NCI-H2081 (cell line): ENCODE measurements around the gene SYT8.
A peak's percentile ranks its signal among the peaks of the same experiment; 100 is the strongest.

Experiments used
- DNase-seq, 2 experiments: peaks; one replicate each; lab custom pipeline; 2025; lab: John Stamatoyannopoulos, UW

The SYT8 gene

DNA sequence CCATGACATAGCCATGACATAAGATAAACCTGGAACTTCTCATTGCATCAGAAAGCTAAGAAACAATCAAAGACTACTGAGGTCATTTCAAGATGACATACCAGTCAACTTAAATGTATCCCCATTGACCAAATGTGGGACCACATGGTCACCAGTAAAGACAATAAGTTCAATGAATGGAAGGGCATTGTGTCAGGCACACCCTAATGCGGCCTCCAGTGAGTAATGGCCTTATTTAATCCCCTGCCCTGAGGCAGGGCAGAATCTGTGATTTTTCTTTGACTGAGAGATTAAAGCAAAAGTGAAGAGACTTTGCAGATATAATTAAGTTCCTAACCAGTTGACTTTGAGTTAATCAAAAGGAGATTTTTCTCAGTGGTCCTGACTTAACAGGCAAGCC, 17.3 kb upstream of the SYT8 start:
- no peak for DNase-seq

DNA sequence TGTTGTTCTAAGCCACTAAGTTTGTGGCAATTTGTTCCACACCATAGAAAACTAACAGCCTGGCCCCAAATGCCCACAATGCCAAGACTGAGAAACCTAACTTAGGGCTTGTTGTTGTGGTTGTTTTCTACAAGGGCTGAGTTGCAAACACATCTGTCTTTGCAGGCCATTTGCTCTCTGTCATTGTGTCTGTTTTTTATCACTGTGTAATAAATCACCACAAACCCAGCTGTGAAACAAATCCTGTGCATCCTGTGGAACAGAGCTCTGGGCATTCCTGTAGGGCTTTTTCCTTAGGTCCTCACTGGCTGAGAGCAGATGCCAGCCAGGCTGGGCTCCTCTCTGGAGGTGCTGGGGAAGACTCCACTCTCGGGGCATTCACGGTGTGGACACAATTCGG, 15.7 kb upstream of the SYT8 start:
- no peak for DNase-seq

DNA sequence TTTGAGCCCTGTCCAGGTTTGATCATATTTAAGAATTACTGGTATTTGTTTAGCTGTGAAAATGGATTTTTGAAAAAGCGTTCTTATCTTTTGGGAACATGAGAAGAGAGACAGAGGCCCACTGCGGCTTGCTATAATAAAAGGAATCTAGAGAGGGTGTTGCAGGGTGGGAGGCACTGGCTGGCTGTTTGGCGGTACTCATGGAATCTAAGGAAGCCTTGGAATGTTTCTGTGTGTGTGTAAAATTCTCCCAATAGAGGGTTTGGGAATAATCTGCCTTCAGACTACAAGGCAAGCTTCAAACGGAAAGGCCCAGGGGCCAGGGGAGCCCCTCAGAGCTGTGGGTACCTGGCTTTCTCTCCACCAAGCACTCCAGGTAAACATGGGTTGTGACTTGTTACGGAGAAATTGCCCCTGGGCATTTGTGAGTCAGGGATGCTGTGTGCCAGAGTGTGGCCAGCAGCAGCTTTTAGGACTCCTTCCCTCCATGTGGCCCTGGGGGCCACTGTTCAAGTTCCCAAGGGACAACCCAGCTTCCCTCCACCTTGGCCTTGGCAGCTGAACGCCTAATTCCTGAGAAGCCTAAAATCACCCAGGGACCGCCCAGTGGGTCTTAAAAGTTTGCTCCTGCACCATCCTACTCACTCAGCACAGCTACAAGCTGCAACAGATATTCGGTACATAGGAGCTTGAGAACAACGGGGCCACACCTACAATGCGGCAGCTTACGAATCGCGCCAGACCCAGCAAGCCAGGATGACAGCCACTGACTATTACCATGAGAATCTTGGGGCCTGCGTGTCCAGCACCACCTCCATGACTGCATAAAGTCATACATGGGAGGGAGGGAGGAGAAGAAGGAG, 14.1 kb upstream of the SYT8 start:
- DNase-seq: no peak

DNA sequence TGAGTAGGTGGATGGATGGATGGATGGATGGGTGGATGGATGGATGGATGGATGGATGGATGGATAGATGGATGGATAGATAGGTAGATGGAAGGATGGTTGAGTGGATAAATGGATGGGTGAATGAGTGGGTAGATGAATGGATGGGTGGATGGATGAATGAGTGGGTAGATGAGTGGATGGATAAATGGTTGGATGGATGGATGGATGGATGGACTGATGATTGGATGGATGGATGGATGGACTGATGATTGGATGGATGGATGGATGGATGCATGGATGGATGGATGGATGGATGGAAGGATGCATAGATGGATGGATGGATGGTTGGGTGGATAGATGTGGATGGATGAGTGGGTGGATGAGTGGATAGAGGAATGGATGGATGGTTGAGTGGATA, 13.2 kb upstream of the SYT8 start:
- DNase-seq: no peak

DNA sequence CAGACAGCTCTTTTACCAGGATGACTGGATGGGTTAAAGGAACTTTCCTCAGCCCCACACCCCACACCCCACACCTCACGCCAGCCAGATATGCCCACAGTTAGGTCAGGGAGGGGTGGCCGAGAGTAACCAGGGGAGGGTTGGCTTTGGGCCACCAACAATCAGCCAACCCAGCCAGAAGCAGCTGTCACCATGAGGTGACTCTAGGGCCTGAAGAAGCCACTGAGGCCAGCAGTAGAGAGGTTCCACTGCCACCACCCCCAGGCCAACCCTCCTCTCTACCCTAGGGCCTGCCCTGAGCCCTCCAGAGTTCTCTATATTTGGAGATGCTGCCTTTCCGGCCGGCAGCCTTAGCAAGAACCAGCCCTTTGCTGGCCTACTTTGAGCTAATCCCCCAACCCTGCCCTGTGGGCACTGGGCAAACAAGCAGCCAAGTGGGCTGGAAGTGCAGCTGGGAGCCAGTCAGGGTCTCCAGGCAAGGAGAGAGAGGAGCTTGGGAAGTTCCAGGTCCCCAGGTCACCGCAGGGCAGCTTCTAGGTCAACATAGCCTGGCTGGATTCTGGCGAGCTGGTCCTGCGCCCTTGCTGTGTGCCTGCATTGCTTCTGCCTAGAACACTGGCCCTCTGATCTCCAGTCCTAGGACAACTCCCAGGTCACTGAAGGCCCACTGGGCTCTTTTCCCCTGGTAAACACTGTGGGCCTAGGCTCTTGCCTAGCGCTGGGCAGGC, 12.0 kb upstream of the SYT8 start:
- DNase-seq: no peak

DNA sequence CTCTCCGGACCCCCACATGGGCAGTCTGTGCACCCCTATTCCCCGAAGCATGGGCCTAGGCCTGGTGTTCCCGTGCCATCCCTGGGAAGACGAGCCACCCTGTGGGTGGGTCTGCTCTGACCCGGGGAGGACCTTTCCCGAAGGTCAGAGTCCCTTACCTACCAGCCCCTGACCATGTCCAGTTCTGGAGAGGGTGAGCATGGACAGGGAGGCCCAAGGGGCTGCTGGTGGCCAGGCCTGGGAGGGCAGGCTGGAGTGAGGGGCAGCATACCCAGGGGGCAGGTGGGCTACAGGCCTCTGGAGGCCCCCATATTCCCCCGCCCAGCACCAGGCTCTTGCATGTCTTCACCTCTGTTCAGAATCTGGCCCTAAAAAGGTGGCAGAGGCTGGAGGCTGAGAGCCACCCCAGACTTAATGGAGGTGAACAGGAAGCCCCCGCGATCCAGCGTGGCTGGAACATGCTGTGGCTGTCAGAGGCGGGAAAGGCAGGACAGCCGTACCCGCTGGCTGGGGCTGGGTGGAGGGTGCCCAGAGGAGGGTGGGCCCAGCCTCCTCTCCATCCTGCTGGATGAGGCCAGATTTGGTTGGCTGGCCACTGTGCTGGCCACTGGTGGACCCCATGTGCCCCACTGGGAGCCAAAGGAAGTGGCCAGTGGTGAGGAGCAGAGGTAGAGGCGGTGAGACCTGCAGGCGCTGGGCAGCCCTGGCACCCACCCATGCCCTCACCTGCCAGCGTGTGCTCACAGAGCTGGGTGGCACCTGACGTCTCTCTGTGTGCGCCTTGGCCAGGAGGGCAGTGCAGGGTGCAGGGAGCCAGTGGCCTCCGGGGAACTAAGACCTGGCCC, 11.2 kb upstream of the SYT8 start:
- no peak for DNase-seq

DNA sequence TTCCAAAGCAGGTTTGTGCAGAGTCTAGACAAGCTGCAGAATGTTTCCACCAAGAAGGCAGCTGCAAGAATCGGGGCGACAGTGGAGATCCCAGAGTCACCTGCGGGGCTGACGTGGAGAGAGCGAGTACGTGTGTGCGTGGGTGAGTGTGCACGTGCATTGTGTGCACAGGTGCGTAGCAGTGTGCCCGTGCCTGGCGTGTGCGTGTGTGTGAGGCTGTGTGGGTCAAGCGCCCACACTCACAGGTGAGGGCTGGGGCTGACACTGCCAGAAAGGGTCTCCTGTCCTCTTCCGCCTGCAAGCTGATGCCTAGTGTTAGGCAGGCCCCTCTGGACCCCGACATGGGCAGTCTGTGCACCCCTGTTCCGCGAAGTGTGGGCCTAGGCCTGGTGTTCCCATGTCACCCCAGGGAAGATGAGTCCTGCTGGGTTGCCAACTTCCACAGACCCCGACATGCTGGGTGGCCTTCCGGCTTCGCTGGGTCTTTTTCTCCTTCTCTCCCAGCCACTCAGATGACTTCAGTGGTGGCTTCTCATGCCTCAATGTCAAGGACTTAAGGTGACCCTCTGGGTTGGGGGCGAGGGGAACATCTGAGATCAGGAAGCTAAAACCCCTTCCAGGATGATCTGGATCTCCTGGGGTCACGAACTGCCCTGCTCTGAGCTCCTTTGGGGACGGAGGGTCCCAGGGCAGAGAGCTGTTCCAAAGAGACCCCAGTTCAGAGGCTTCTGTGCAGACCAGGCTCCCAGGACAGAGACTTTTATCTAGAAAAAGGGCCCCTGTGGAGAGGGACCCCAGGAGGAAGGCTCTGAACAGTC, 10.4 kb upstream of the SYT8 start:
- DNase-seq: no peak

DNA sequence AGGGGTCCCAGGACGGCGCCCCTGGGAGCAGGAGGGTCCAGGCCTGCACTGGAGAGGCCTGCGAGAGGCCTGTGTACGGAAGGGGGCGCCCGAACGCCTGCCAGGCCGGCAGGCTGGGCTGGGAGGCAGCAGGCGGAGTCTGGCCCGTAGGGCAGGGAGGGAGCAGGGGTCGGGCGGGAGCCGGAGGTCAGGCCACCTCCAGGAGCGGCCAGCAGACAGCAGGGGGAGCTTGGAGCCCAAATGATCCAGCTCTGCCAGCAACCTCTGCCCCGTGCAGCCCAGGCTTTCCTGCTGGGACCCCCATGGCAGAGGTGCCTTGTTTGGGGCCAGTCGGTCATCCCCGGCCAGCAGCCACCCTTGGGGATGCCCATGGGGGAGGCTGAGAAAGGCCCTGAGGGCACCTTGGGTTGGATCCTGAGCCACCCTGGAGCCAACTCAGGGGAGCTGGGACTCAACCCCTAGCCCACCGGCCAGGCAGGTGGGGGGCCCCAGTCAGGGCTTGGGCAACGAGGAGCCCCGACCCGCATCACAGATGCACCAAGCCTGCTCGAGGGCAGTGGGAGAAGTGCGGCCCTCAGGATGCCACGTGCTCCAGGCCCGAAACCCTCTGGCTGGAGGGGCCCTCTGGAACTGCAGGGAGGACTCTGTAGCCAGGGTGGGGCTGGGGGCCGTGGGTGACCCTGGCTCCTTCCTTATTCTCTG, 9.6 kb upstream of the SYT8 start:
- DNase-seq: no peak

DNA sequence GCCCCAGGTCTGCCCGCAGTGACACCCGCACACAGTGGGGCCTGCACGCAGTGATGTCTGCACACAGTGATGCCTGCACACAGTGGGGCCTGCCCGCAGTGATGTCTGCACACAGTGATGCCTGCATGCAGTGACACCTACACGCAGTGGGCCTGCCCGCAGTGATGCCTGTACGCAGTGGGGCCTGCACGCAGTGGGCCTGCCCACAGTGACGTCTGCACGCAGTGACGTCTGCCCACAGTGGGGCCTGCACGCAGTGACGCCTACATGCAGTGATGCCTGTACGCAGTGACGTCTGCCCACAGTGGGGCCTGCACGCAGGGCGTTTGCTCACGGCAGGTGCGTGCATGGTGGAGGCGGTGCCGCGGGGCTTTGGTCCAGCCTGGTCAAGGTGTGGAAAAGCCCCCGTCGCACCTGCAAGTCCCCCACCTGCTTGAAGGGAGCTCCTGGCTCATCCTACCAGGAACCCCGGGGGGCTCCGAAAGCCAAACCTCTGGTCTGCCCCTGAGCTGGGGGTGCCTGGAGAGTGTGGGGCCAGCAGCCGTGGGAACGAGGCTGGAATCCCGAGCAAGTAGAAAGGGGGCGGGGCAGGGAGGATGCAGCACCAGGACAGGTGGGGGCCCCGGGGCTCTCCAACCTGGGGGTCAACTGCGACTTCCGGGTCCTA, 8.9 kb upstream of the SYT8 start:
- no peak for DNase-seq

DNA sequence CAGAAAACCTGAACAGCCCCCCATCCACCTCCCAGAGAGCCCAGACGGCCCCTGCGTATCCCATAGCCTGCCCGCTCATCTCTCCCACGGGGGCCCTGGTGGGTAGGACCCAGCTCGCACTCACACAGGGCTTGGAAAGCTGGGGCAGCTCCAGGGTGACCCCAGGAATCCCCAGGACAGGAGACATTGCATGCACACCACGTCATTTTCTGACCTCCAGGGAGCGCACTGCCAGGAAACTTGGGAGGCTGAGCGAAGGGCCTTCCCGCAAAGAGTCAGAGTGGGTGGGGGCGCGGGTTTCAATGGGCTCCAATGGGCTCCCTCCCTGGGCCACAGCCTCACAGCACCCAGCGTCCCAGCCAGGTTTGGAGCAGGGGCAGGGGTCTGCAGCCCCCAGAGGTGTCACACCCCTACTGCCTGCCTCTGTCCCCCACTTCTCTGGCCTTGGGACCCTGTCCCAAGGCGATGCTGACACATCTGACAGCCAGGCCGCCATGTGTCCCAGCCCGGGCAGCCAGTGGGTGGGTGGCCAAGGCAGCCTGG, 8.2 kb upstream of the SYT8 start:
- no peak for DNase-seq

DNA sequence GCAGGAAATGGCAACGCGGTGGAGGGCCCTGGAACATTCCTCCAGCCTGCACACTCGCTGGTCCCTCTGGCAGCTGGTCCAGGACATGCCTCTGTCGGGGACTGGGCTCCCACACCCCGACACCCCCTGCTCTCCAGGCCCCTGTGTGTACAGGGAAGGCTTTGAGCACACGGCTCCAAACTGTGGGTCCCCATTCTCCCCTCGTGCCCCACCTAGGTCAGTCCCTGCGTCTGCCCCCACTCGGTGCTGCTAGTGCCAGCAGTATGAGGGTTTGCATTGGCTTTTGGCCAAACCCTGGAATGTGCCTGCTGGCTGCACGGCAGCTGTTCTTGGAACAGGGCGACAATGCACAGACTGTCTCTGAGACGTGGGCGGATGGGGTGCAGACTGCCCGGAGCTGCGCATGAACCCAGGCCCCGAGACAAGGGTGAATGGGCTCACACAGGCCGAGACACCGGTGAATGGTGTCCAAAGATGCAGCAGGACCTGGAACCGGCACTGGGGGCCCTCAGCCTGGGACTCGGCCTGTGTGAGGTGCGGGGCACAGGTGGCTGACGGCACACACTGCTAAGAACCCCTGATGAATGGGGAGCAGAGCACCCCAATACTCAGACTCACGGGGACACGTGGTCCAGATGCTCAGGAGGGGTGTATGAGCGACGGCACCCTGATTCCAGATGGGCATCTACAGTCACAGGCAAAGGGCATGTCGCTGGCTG, 7.5 kb upstream of the SYT8 start:
- DNase-seq: peak; percentile 64 to 73

DNA sequence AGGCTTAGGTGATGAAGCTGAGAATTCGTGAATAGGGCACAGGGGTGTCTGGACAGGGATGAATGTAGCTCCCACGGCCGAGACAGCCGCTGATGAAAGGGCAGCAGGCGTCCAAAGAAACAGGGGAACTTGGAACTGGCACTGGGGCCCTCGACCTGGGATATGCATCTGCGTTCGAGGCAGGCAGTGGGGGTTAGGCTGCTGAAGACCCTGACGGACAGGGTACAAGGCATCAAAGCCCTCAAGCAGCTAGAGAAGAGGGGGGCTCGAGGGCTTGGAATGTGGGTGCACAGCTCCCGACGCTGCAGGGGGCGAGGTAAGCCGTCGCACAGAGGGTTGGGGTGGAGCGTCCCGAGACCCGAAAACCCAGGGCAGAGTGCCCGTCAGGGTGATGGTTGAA, 6.9 kb upstream of the SYT8 start:
- no peak for DNase-seq

DNA sequence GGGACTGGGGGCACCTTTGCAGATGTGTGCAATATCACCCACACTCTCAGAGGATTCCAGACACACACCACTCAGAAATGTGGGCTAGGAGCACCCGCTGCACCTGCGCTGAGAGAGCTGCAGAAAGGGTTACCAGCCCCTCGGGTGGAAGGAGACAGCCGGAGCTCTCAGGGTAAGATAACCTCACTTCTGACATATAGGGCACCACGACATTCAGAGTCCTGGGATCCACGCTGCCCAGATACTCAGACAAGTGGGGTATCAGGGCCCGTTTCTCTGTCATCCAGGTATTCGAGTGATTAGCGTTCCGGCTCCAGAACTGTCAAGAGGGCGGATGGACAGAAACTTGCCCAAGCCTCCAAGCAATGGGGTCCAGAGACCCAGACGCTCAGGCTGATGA, 6.2 kb upstream of the SYT8 start:
- DNase-seq: no peak

DNA sequence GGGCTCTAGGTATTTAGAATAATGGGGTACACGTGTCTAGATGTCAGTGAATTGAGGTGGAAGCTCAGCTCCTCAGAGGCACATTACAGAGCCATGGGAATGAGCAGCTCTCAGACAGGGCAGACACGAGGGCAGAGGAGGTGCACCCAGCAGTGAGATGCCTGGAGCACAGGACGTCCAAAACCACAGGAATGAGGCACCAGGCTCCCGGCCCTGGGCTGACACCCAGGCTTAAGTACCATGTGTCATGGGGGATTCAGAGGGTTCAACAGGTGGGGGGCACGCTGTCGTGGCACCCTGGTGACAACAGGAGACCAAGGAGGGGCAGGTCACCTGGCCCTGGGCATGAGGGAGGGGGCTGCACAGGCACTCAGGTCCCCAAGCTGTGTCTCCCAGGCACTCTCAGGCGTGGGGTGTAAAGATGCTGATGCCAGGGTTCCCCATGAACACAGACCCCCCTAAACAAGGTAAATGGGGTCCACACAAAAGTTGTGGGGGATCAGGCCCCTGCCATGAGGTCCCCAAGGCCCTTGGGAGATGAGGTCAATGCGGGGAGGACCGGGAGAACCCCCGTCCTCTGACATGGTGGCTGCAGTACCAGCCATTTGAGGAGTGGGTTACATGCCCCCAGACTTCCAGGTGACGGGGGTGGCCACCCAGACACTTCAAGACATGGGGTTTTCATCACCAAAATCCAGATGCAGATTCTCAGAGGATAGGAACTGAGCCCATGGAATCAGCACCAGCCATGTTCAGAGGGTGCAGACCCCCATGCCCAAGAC, 5.6 kb upstream of the SYT8 start:
- no peak for DNase-seq

DNA sequence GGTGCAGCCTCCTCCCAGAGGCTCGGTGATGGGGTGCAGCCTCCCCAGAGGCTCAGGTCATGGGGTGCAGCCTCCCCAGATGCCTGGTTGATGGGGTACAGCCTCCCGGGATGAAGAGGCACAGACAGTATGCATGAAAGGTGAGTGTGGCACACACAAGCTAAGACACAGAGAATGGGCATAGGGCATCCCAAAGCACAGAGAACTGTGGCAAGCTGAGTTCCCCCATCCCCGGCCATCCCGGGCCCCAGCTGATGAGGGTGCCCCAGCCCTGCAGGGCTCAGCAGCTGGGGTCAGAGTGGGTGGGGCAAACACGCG, 4.8 kb upstream of the SYT8 start:
- DNase-seq: no peak

DNA sequence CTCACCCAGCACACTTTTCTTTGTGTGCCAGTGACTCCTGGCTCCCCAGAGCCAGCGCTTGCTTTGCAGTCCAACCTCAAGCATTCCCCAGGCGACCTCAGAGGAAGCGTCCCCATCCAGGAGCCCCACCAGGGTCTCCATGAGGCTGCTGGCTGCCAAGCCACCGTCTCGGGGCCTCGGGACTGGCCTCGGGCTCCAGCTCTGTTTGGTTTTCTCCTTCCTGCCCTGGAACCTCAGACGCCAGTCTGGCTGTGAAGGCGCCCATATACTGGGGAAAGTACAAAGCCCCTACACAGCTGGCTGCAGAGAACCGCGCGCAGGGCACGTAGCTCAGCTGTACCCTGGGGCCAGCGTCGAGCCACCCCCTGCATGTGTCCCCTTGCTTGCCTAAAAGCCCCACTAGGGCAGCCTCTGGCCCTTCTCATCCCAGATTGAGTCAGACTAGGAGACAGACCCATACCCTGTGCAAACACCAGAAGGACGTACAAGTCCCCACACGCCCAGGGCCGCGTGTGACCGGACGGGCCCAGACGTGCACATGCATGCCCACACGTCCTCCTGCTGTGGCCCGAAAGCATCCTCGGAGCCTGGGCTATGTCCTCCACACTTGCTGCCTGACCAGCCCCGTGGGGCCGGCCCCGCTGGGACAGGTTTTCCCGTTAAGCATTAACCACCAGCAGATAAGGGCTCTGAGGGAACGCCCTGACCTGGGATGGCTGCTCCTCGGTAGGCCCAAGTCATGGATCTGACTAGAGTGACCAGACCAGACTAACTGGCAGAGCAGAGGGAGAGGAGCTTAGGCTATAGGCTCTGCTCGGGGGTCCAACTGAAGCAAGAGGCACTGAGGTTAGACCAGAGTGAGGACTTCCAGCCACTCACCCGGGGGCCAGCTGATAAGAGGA, 4.2 kb upstream of the SYT8 start:
- DNase-seq: no peak

DNA sequence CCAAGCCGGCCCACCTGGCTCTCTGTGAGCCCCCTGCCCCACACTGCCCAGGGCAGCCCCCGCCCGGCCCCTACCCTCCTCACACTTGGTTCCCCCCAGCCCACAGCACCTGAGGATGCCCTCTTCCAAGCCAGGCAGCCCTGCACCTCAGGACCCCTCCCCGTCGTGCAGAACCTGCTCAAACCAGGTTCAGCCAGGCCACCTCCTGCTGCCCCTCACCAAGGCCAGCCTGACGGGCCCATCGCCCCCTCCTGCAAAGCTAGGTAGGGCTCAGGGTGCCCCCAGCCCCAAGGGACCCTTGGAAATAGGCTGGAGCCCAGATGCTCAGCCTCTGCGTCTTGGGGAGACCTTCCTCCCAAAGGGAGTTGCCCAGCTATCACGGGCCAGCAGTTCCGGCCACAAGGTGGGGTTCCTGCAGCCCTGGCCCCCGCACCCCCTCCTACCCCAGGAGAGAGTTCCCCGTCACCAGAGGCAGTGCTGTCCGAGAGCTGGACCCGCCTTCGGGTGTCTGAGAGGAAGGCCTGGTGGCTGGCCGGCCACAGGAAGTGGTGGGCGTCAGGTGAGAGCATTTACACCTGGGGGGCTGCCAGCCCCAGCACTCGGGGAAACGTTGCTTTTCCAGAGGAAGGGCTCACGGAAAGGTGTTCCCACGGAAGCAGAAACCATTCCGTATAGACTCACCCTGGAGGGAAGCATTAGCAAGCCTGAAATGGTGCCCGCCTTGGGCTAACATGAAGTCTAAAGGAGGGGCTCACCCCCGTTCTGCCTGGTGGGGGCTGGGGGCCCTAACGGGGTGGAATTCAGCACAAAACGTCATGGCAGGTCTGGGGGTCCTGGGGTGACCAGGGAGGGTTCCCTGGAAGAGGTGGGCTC, 3.2 kb upstream of the SYT8 start:
- no peak for DNase-seq
